DMS 273 (cell line): ENCODE results near the gene UBAC1.
"Not testable (repeated sequence)": the region's sequence is repeated elsewhere in the genome, so short reads cannot be mapped to it uniquely, and the experiment has no call there.

Source experiments
- DNase-seq: peaks from one replicate; lab custom pipeline; 2025; ENCODE audit not compliant: unreplicated experiment; lab: John Stamatoyannopoulos, UW

Gene UBAC1

DNA sequence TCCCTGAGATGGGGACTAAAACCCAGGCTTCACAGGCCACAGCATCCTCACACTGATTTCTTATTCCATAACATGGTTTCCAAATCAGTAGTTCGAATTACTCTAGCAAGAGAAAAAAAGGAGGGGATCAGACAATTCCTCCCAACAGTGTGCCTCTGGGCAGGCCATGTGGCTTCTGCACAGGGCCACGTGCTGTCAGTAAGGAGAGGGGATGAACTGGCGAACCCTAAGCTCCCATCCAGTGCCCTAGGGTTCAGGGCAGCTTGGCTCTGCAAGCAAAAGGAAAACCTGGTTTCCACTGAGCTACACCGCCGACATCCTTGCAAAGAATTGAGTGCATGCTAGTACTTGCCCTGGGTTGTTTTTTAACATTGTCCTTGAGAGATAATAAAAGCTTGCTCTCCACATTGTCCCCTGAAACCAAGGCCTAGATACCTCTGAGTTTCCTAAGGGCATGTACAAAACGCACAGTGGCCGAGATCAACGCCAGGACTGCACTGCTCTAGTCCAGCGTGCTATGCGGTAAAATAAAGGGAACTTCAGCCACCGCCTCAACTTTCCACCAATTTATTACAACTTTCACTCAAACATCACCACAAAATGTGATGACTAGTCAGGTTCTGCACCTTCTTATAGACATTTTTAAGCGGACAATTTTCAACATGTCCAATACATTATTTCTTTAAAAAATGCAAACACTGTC lies 58.4 kb downstream of the UBAC1 start:
- DNase-seq, result no peak

DNA sequence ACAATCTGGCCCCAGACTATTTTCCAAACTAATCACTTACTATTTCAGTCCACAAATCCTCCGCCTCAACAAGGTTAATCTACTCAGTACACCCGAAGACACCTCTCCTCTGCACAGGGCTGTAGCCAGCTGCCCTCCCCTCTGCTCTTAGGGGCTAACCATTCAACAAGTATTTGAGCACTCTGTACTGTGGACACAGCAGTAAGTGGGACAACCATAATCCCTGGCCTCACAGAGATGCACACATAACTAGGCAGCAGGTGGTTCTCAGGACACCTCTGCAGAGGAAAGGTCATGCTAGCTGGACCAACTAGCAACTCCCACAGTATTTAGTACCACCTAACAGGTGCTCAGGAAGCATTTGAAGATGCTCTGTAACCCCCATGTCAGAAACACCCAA lies 59.3 kb downstream of the UBAC1 start:
- no peak for DNase-seq

DNA sequence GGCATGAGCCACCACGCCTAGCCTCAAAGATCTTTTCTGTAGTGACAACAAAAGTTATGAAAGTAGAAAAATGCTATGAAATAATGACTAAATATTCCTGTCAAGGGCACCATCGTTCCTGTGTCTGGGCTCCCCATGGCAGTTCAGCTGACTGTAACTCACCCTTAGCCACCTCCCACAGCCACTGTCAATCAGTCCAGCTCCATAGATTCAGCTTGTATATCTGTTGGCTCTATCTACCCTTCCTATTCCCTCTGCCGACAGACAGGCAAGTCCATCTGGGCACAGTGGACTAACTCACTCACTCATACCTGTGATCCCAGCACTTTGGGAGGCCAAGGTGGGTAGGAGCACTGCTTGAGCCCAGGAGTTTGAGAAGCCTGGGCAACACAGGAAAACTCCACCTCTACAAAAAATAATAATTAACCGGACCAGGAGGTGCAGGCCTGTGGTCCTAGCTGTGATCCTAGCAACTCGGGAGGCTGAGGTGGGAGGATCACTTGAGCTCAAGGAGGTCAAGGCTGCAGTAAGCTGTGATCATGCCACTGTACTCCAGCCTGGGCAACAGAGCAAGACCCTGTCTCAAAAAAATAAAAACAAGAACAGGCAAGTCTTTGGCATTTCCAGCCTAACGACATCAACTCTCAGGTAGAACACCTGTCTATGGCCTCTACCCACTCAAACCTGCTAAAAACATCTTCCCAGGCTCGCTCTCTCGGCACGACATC lies 60.0 kb downstream of the UBAC1 start:
- no peak for DNase-seq

DNA sequence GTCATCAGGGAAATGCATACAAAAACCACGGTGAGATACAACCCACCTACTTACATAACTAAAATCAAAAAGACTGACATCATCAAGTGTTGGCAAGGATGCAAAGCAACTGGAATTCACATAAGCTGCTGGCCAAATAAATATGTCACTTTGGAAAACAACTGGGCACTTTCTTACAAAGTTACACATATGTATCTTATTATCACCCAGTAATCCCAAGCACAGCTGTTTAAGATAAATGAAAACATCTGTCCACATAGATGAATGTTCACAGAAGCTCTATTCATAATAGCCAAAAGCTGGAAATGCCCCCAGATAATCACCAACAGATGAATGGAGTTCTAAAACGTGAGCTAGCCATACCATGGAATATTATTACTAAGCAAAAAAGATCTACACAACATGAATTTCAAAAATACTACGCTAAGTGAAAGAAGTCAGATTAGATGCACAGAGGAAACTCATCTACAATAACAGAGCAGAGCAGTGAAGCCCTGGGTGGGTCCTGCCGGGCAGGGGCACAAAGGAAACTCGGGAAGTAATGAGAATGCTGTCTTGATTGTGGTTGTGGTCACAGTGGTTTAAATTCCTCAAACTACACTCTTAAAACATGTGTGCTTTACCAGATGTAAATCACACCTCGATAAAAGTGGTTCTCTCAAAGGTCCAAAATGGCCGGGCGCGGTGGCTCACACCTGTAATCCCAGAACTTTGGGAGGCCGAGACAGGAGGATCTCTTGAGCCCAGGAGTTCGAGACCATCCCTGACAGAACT lies 62.4 kb downstream of the UBAC1 start:
- peak; percentile 17 for DNase-seq

DNA sequence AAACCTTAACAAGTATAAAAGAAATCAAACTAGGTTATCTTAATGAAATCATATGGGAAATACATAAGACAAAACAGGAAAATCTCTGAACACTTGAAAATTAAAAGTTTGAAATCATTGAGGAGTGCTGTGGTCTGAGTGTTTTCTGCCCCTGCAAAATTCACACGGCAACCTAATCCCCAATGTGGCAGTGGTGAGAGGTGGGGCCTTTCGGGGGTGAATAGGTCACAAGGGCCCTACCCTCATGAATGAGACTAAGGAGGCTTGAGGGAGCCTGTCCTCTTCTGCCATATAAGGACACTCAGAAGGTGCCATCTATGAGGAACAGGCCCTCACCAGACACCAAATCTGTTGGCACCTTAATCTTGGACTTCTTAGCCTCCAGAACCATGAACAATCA lies 64.5 kb downstream of the UBAC1 start:
- no peak for DNase-seq

DNA sequence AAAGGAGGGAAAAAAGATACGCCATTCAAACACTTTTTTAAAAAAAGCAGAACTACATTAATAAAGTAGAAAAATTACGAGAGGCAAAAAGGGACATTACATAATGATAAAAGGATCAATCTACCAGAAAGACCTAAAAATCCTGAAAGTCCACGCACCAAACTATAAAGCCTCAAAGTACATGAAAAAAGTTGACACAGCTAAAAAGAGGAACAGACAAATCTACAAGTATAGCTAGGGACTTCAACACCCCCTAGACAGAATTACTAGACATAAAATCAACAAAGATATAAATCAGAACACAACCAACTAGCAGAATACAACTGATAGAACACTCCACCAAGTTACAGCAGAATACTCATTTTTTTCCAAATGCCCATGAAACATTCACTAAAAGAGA lies 65.0 kb downstream of the UBAC1 start:
- DNase-seq, result no peak

DNA sequence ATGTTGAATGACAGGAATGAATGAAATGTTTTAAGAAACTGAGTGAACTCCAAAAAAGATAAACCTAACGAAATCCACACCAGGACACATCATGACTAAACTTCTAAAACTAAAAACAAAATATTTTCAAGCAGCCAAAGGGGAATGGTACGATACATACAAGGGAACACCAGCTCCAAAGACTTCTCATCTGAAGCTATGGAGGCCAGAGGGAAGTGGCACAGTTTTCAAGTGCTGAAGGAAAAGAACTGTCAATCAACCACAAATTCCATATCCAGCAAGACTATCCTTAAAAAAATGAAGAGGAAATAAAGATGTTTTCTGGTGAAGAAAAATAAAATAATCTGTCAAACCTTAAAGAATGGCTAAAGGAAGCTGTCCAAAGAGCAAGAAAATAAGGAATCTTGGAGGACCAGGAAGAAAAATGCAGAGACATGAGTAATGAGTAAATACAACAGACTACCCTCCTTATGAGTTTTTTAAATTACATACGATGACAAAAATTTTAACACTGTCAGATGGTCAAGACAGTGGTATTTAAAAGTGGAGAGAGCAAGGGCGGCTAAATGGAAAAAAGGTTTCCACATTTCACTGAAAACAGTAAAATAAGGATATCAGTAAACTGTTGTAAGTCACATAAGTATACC lies 65.8 kb downstream of the UBAC1 start:
- no peak for DNase-seq

DNA sequence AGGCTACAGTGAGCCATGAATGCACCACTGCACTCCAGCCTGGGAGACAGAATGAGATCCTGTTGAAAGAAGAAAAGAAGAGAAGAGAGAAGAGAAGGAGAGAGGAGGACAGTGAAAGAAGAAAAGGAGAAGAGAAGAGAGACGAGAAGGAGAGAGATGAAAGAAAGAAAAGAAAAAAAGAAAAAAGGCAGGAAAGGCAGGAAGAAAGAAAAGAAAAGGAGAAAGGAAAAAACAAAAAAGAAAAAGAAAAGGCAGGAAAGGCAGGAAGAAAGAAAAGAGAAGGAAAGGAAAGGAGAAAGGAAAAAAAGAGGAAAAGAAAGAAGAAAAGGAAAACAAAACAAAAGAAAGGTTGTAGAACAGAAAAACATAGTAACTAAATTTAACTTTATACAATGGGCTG lies 68.1 kb downstream of the UBAC1 start:
- DNase-seq, result no peak

DNA sequence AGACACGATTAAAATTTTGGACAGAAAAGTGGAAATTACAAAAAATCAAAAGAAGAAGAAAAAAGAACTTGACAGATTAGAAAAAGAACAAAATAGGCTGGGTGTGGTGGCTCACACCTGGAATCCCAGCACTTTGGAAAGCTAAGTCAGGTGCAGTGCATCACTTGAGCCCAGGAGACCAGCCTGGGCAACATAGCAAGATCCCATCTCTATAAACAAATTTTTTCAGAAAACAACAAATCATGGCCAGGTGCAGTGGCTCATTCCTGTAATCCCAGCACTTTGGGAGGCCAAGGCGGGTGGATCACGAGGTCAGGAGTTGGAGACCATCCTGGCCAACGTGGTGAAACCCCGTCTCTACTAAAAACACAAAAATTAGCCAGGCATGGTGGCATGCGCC lies 68.8 kb downstream of the UBAC1 start:
- DNase-seq, result not testable (repeated sequence)

DNA sequence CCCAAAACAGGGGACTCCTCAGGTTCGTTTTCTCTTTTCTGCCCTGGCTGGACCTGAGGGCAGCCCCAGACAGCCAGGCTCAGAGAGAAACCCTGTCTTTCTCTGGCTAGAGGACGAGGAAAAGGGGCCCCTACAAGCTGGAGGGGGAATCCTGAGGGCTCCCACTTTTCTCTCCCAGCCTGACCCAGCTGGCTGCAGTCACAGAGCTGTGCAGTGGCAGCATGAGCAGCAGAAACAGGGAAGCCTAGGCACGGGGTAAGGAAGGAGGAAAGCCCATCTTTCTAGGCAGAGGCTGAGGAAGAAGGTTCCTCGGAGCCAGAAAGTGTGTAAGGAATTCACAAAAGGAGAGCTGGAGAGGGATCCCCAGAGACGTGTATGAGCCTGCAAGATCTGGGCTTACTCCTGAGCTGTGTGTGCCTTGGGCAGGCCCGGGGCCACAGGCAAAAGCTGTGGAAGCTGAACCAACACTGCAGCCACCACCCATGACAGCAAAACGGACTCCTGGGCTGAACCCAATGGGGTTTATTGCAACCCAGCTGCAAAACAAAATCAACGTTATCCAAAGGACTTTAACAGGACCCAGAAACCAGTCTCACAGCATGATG lies 70.0 kb downstream of the UBAC1 start:
- DNase-seq, result no peak

DNA sequence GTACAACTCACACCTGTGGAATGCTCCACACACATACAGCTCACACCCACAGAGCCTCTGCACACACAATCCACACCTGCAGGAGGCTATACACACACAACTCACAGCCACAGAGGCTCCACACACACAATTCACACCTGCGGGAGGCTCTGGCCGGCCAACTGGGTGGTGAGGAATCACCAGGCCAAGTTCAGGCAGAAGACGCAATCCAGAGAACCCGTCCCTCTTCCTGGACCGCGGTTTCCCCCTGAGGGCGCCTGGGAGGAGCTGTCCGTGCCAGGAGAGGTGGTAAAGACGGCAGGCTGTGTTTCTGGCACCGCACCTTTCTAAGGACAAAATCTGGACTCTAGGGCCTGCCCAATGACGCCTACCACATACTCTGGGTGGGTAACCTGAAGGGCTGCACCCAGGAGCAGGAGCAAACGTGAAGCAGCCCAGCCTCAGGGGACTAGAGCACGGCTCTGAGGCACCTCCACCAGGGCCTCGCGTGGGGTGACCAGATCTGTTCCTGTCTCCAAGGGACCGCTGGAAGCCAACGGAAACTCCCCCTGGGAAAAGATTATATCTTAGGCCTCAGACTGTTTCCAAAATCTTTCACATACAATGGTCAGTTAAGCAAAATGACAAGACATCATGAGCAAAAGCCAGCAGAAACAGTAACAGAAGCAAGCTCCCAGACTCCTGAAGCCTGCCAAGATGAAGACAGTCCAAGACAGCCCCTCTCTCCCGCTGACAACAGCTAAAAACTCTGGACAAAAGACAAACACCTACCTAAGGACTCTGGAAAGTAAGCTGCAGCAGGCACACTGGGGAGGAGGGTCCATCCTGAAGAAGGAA lies 70.8 kb downstream of the UBAC1 start:
- no peak for DNase-seq

DNA sequence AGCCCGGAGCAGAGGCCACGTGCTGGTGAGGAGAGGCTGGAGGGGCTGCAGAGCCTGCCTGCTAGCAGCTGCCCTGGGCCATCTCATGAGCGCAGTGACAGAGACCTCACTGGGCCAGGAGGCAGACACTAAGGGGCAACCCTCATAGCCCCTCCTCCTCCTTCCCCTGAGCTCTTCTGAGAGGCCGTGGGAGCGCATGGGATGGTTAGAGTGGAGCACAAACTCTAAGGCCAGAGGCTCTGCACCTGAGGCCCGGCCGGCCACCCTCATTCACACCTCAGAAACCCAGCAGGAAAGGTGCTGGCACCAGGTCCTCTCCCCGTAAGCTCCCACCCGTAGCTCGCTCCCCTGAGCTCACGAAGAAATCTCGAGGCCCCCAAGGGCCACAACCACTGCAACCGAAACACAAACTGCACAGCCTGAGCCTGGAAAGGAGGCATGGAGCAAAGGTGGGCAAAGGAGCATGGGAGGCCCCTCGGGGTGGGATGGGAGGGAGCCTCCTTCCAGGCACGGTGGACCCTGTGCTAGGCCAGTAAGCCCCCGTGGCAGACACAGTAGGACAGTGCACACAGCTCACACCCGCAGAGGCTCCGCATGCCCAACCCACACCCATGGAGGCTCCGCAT lies 71.5 kb downstream of the UBAC1 start:
- no peak for DNase-seq

DNA sequence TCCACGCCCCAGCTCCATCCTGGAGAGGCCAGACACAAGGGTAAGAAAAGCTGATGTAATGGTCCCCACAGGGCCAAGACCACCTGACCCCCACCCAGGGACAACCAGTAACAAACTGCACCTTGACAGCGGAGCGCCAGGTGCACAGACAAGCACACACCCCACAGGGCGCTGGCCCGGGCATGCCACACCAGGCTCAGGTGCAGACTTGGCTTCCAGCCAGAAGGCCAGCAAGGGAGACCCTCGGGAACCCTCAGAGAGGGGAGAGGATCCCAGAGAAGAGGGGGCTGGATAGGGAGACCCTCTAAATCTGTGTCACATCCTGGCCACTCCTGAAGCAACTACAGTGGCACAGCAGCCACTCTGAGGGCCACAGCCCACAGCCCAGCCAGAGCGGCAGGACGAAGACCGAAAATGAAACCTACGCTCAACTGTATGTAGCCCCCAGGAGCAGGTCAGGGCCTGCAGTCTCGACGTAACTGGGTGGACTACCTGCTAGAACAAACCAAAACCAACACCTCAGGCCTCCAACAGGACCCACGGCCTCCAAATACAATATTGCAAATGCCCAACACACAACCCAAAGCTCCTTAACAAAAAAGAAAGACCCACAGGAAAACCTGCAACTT lies 72.3 kb downstream of the UBAC1 start:
- DNase-seq, result no peak

DNA sequence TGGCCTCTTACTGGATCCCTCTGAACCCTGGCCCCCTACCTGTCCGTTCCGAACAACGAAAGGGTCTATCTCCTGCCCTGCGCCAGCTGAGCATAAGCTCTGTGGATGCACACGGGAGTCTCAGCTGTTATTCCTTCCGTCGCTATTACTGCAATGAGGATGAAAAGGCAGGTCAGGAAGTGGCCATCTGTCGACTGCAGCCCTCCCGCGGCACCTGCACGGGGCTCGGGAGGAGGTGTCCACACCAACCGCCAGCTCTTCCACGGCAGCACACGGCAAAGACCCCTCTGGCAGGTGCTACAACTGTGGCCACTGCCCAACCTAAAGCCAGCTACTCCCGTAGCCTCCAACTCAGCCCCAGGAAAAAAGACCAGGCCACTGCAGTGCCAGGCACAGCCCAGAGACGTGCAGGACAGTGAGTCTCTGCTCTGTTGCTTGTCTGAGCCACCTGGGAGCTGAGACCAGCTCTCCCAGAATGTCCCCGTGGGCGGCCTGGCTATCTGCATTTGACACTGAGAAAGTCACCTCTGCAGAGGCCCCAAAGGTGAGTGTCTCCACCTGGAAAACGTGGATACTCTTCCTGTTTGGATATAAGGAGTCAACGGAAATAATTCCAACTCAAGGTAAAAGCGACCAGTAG lies 72.9 kb downstream of the UBAC1 start:
- no peak for DNase-seq

DNA sequence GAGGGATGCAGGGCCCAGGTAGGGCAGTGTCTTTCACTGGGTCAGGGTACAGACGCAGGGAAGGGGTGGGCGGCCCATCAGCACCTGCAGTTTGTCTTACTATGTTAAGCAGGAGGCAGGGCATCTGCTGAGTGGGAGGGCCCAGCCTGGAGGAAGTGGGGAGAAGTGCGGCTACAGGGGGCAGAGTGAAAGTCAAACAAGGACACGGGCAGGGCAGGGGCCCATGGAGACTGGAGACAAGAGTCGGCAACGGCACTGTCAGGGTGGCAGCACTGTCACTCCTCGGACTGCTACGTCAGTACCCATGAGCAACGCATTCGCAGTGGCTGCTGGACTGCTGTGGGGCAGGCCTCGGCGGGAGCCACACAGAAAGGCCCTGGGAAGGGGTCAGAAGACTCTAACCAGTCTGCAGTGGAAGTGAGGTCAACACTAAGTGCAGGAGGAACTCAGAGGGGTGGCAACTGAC lies 73.6 kb downstream of the UBAC1 start:
- DNase-seq, result peak; percentile 29

DNA sequence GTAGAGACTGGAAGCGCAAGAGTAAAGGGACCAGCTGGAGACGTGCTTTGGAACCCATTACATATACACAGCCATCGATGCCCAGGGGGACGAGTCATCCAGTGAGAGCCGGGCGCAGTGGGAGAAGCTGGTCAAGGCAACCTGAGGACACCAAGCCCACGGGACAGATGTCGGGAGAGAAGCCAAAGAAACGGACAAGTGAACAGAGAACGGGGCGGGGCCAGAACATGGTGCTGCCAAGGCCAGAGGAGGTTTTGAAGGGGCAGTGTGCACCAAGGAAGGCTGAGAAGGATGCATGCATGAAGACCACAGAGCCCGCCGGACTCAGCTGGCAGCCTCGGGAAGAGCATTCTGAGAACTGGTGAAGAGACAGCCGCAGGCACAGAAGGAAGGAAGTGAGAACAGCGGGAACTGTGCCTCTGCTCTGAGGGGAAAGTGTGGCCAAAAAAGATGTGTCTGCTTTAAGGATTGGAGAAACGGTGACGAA lies 74.1 kb downstream of the UBAC1 start:
- DNase-seq, result no peak

DNA sequence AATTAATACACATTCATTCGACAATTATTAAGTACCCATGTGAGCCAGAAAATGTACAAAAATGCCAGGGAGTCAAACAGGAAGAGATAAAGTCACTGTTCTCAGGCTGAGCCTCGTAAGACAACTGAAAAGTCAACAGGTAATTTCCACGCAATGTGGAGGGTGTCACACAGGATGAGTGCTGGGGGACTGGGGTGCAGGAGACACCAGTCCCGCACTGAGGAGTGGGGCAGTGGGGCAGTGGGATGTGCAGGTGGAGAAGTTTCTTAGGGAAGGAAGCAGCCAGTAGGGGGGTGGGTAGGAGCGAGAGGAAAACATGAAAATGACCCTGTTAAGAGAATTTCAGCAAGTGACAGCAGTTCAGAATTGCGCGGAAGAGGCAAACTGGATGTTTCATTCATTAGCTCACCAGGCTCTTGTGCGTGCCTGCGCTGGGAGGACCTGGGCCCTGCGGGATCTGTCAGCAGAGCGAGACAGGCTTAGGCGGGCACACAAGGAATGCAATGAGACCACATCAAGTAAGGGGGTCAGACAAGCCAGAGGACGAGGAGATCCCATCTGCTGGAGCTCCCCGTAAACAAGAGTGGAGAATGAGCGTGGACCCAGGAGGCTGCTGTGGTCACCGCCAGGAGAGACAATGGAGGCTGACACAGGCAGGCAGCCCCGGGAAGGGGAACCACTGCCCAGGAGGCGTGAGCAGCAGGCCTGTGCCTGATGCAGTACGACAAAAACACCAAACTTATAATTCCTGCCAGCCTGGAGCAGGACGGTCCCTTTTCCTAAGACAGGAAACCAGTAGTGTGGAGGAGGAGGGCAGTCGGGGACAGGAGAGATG lies 74.8 kb downstream of the UBAC1 start:
- DNase-seq, result no peak
